ENCODE data around the gene CPNE2.

DNA sequence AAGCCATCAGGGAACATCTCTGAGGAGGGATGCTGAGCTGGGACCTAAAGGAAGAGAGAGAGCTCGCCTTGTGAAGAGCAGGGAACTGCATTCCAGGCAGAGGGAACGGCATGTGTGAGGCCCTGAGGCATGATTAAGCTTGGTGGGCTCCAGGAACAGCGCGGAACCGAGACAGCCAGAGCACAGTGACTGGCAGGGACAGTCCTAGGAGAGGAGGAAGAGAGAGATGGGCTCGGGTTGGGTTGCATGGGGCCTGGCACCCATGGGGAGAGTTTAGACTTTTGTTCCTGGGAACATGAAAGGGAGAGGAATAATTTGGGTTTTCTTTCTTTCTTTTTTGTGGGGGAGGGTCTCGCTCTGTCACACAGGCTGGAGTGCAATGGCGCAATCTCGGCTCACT, 39.2 kb upstream of the CPNE2 start:
- TF ChIP-seq SIN3A (IDR thresholded peaks at IDR 0.05; ENCODE audit: borderline replicate concordance, insufficient read depth, low read length) = no peak
- TF ChIP-seq POLR2AphosphoS5 (IDR thresholded peaks at IDR 0.05; ENCODE audit: low read depth, low read length) = no peak
- TF ChIP-seq, protein P1, sequence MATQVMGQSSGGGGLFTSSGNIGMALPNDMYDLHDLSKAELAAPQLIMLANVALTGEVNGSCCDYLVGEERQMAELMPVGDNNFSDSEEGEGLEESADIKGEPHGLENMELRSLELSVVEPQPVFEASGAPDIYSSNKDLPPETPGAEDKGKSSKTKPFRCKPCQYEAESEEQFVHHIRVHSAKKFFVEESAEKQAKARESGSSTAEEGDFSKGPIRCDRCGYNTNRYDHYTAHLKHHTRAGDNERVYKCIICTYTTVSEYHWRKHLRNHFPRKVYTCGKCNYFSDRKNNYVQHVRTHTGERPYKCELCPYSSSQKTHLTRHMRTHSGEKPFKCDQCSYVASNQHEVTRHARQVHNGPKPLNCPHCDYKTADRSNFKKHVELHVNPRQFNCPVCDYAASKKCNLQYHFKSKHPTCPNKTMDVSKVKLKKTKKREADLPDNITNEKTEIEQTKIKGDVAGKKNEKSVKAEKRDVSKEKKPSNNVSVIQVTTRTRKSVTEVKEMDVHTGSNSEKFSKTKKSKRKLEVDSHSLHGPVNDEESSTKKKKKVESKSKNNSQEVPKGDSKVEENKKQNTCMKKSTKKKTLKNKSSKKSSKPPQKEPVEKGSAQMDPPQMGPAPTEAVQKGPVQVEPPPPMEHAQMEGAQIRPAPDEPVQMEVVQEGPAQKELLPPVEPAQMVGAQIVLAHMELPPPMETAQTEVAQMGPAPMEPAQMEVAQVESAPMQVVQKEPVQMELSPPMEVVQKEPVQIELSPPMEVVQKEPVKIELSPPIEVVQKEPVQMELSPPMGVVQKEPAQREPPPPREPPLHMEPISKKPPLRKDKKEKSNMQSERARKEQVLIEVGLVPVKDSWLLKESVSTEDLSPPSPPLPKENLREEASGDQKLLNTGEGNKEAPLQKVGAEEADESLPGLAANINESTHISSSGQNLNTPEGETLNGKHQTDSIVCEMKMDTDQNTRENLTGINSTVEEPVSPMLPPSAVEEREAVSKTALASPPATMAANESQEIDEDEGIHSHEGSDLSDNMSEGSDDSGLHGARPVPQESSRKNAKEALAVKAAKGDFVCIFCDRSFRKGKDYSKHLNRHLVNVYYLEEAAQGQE (IDR thresholded peaks at IDR 0.05; ENCODE audit: insufficient read depth in 1 of 2, low read depth in 2 of 2, low read length in 2 of 2) = no peak
- no peak for TF ChIP-seq TAF1 (IDR thresholded peaks at IDR 0.05; ENCODE audit: borderline replicate concordance, insufficient read depth, low read length)

Measured in PFSK-1 (cell line).